Right lobe of liver (tissue), 4 donors: ENCODE results near the gene CSNK1G1.

ENCODE experiments used
- POLR2A ChIP-seq: fragments of 450-650 bp; IDR thresholded peaks from one replicate; pipeline ENCODE4 v1.6.1; 2017; ENCODE audit warnings: antibody characterized with exemption, mild to moderate bottlenecking
- TF ChIP-seq, protein P1 (sequence below), 4 donors: fragments of 200-600 bp in 3 of 4; fragments of 450-650 bp in 1 of 4; IDR thresholded peaks; one replicate each; pipeline versions ENCODE4 v1.5.1 to v1.8.0; 2016 to 2022; ENCODE audit warnings: antibody characterized with exemption in 4 of 4, mild to moderate bottlenecking in 2 of 4
- donor health status: DM: no; HTN: no; CAD: no.
- donor health status: DM: no; HTN: no; CAD: no.
- donor health status: DM: no; HTN: yes; CAD: no.

DNA sequence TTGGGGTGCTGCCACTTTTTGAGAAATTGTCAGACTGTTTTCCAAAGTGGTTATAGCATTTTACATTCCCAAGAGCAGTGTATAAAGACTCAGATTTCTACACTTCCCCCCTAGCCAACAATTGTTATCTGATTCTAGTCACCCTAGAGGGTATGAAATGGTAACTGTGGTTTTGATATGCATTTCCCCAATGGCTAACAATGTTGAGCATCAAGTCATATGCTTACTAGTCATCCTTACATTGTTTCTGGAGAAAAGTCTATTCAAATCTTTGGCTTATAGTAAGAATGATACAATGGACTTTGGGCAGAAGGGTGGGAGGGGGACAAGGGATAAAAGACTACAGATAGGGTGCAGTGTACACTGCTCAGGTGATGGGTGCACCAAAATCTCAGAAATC is 73.3 kb downstream of the CSNK1G1 start:
- TF ChIP-seq, protein P1, sequence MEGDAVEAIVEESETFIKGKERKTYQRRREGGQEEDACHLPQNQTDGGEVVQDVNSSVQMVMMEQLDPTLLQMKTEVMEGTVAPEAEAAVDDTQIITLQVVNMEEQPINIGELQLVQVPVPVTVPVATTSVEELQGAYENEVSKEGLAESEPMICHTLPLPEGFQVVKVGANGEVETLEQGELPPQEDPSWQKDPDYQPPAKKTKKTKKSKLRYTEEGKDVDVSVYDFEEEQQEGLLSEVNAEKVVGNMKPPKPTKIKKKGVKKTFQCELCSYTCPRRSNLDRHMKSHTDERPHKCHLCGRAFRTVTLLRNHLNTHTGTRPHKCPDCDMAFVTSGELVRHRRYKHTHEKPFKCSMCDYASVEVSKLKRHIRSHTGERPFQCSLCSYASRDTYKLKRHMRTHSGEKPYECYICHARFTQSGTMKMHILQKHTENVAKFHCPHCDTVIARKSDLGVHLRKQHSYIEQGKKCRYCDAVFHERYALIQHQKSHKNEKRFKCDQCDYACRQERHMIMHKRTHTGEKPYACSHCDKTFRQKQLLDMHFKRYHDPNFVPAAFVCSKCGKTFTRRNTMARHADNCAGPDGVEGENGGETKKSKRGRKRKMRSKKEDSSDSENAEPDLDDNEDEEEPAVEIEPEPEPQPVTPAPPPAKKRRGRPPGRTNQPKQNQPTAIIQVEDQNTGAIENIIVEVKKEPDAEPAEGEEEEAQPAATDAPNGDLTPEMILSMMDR (IDR thresholded peaks at IDR 0.05) = no peak
- no peak for TF ChIP-seq POLR2A
